ENCODE measurements around the gene HNRNPA0. TPM values are rescaled to one million over a fixed set of nuclear protein-coding genes. Genes with fewer than 3 reads are reported as not detected.

The HNRNPA0 gene
- total RNA-seq, 2 donors from 2014 or later: 11.0 to 17.4 TPM

DNA sequence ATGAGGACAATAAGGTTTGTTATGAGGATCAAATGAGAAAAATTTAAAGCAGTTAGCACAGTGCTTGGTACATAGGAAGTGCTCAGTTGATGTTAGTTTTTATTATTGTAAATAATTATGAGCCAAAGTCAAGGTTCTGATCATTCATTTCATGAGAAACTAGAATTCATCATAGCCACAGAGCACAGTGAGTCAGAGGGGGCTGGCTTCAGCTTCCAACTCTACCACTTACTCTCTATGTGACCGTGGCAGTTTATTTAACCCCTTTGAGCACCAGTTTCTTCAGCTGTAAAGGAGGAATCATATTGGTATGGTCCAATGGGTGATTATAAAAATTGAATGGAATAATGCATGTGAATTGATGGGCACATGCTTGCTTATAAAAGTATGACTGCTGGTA, 57.7 kb downstream of the HNRNPA0 start:
- H3K27me3 ChIP-seq (replicated peaks; ENCODE audit: insufficient read depth): no peaks in the 10 kb centered on the region
- intact Hi-C loops (cut with DNase I): no loop called here
- H3K4me1 ChIP-seq (replicated peaks): no peaks in the 10 kb centered on the region
- H3K4me3 ChIP-seq: no peak overlapping the region
- TF ChIP-seq CTCF (IDR thresholded peaks at IDR 0.05) (no peak), POLR2A (IDR thresholded peaks at IDR 0.05) (no peak), POLR2AphosphoS5 (IDR thresholded peaks at IDR 0.05) (no peak)
- WGBS: 25% methylated on average over 1 of the region's 1 CpG
- no peaks in the 10 kb centered on the region for H3K9me3 ChIP-seq
- no peak overlapping the region for H3K27ac ChIP-seq
- H3K36me3 ChIP-seq: no peaks in the 10 kb centered on the region
- no peak for DNase-seq (ENCODE audit: low spot score)

- TF ChIP-seq POLR2A (IDR thresholded peaks at IDR 0.05): no peak
- TF ChIP-seq CTCF (IDR thresholded peaks at IDR 0.05): no peak
- TF ChIP-seq POLR2AphosphoS5 (IDR thresholded peaks at IDR 0.05): no peak
- no peak overlapping the region for H3K27ac ChIP-seq
- no peak overlapping the region for H3K4me3 ChIP-seq
- intact Hi-C loops (cut with DNase I): no loop called here
- no peaks in the 10 kb centered on the region for H3K4me1 ChIP-seq (replicated peaks)
- no peaks in the 10 kb centered on the region for H3K9me3 ChIP-seq
- DNase-seq (ENCODE audit: low spot score): no peak
- 84% methylated on average over 4 of the region's 4 CpGs for WGBS
- no peaks in the 10 kb centered on the region for H3K27me3 ChIP-seq (replicated peaks; ENCODE audit: insufficient read depth)
- no peaks in the 10 kb centered on the region for H3K36me3 ChIP-seq
These were observed 58.3 kb downstream of the HNRNPA0 start for GRCh38 chr5:137695651-137696428.

Other genes with a start within 250 kb of the HNRNPA0 start
- 10 to 100 TPM in 1 of 2 donors, 1 to 10 TPM in 1; 1.8 to 14.0 TPM for gene KLHL3, start 18.3 kb downstream of the HNRNPA0 start, total RNA-seq
- gene MYOT, start 113.5 kb upstream of the HNRNPA0 start, total RNA-seq: 1 to 10 TPM in 1 of 2 donors, under 1 TPM in 1; 0.34 to 7.2 TPM
- gene PKD2L2, start 135.1 kb upstream of the HNRNPA0 start, total RNA-seq: under 1 TPM in 1 of 2 donors, not detected in 1; 0.45 TPM